Measurements from ENCODE around the gene CDCA7.

DNA sequence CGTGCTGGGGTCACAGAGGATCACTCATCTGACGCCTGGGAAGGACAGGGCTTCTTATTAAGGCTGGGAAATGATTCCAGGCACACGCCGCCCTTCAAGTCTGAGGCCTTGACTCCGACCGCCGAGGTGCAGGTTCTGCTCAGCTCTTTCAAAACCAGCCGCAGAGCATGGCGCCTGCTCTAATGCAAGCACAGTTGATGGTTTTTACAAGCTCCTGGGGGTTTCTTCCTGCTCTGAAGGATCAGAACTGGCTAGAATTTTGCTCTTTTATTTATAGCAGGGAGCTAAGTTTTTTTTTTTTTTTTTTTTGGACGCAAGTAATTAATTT, 32.0 kb downstream of the CDCA7 start:
- TF ChIP-seq POLR2AphosphoS5 (IDR thresholded peaks at IDR 0.05): no peak
- TF ChIP-seq, protein P1, sequence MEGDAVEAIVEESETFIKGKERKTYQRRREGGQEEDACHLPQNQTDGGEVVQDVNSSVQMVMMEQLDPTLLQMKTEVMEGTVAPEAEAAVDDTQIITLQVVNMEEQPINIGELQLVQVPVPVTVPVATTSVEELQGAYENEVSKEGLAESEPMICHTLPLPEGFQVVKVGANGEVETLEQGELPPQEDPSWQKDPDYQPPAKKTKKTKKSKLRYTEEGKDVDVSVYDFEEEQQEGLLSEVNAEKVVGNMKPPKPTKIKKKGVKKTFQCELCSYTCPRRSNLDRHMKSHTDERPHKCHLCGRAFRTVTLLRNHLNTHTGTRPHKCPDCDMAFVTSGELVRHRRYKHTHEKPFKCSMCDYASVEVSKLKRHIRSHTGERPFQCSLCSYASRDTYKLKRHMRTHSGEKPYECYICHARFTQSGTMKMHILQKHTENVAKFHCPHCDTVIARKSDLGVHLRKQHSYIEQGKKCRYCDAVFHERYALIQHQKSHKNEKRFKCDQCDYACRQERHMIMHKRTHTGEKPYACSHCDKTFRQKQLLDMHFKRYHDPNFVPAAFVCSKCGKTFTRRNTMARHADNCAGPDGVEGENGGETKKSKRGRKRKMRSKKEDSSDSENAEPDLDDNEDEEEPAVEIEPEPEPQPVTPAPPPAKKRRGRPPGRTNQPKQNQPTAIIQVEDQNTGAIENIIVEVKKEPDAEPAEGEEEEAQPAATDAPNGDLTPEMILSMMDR (IDR thresholded peaks at IDR 0.05): no peak
- no peak for TF ChIP-seq EP300 (IDR thresholded peaks at IDR 0.05)
- no peak for TF ChIP-seq POLR2A (IDR thresholded peaks at IDR 0.05)

Data from suprapubic skin (tissue), 4 donors.